ENCODE data around the gene HMX3.

The HMX3 gene

DNA sequence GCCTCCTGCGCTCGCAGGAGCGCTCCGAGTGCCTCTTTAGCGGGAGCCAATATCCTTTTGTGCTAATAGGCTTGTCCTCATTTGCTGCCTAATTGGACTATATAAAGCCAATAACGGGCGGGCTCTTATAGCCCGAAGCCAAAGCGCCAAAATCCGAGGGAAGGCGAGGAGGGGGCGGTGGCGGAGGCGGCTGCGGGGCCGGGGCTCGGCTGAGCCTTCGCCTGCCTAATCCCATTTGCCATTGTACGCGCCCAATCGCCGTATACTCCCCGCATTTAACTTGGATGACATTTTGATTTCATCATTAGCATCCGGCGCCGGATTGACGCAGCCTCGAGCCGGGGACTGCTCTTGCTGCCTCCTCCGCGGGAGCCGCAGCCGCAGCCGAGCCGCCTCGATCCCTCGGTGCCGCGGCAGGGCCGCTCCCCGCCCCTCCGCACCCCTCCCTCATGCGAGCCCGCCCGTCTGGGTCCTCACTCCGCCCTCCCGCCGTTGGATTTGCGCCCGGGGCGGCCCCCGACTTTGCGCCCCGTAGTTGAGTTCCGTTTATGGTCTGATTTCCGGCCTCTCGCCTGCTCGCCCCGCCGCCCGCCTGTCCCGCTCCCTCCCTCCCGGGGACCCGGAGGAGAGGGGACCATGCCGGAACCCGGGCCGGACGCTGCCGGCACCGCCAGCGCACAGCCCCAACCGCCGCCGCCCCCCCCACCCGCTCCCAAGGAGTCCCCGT, at the start of gene HMX3:
TSS of gene HMX3 (plus strand) at position 556 of the 727 bp plus-strand sequence. CDS start at position 637, 81 bp downstream.
- peaks cover 45% of the 10 kb centered on the region for H3K4me1 ChIP-seq (ENCODE audit: control insufficient read depth, insufficient read depth, low read length)
- peak within 1 kb of the TSS; percentile 31 to 61 for H3K4me3 ChIP-seq (ENCODE audit: low read length in 2 of 2)

DNA sequence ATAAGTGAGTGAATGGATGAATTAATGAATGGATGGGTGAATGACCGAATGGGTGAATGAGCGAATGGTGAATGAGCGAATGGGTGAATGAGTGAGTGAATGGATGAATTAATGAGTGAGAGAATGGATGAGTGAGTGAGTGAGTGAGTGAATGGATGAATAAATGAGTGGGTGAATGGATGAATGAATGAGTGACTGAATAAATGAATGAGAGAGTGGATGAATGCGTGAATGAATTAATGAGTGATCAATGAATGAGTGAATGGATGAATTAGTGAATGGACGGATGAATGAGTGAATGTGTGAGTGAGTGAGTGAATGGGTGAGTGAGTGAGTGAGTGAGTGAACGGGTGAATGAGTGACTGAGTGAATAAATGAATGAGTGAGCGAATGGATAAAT, 49.5 kb upstream of the HMX3 start:
- peaks cover 2 to 6% of the 10 kb centered on the region in 2 donors for H3K27me3 ChIP-seq (ENCODE audit: control insufficient read depth in 1 of 2, insufficient read depth in 2 of 2, low read length in 2 of 2)
- H3K9me3 ChIP-seq (ENCODE audit: control insufficient read depth in 2 of 2, low read length in 2 of 2), result no peaks in the 10 kb centered on the region
- no peak overlapping the region for H3K9ac ChIP-seq (ENCODE audit: low read length in 2 of 2)
- H3K27ac ChIP-seq (ENCODE audit: low read length), result no peak overlapping the region
- no peak overlapping the region for H3K4me3 ChIP-seq (ENCODE audit: low read length in 2 of 2)
- no peaks in the 10 kb centered on the region for H3K36me3 ChIP-seq (ENCODE audit: control insufficient read depth in 2 of 2, insufficient read depth in 2 of 2, low read length in 2 of 2)
- H3K4me1 ChIP-seq (ENCODE audit: control insufficient read depth, insufficient read depth, low read length), result no peaks in the 10 kb centered on the region

More for the DNA sequence above, at the start of gene HMX3:
- Histone ChIP-seq H3K27me3 (ENCODE audit: control insufficient read depth in 1 of 2, insufficient read depth in 2 of 2, low read length in 2 of 2) (peaks cover 76 to 95% of the 10 kb centered on the region in 2 donors), H3K9ac (ENCODE audit: low read length in 2 of 2) (no peak within 1 kb of the TSS), H3K36me3 (ENCODE audit: control insufficient read depth in 2 of 2, insufficient read depth in 2 of 2, low read length in 2 of 2) (no peaks in the 10 kb centered on the region), H3K9me3 (ENCODE audit: control insufficient read depth in 2 of 2, low read length in 2 of 2) (no peaks in the 10 kb centered on the region), H3K27ac (ENCODE audit: low read length) (no peak within 1 kb of the TSS)

DNA sequence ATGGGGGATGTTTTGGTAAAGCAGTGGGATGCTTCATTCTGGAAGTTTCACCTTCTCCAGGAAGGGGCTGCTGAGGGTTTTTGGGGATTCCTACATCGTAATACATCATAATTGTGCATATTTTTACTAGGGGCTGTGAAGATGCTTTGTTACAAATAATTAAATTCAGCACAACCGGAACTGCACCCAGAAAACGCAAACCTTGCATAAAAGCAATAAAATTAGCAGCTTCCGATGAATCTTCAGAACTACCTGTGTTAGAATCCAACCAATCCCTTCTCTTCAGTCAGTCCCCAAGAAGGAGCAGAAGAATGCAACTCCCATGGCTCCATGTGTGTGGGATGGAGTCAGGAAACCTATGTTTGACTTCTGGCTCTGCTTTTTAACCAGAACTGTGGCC, 48.4 kb upstream of the HMX3 start:
- H3K27me3 ChIP-seq (ENCODE audit: control insufficient read depth in 1 of 2, insufficient read depth in 2 of 2, low read length in 2 of 2), result peaks cover 4 to 6% of the 10 kb centered on the region in 2 donors

DNA sequence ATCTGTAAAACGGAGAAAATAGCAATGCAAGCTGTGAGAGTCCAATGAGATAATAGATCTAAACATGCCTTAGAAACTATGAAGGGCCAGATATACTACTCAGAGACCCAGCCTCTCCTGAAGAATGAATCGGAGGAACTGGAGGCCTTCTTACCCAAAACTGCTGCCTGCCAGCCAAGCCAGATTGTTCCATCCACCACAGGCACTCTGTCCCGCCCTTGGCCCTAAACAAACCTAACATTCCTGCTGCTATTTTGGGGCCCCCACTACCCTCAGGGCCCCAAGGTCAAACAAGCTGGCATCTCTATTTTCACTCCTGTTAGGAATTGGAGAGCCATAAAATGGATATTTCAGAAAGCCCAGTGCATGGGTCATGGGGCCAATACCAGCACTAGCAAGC, 48.0 kb upstream of the HMX3 start:
- Histone ChIP-seq H3K27me3 (ENCODE audit: control insufficient read depth in 1 of 2, insufficient read depth in 2 of 2, low read length in 2 of 2) (peaks cover 6 to 7% of the 10 kb centered on the region in 2 donors), H3K4me3 (ENCODE audit: low read length in 2 of 2) (no peak overlapping the region), H3K9ac (ENCODE audit: low read length in 2 of 2) (no peak overlapping the region), H3K9me3 (ENCODE audit: control insufficient read depth in 2 of 2, low read length in 2 of 2) (no peaks in the 10 kb centered on the region), H3K27ac (ENCODE audit: low read length) (no peak overlapping the region), H3K36me3 (ENCODE audit: control insufficient read depth in 2 of 2, insufficient read depth in 2 of 2, low read length in 2 of 2) (no peaks in the 10 kb centered on the region), H3K4me1 (ENCODE audit: control insufficient read depth, insufficient read depth, low read length) (no peaks in the 10 kb centered on the region)

More for the DNA sequence above, 48.4 kb upstream of the HMX3 start:
- Histone ChIP-seq H3K27ac (ENCODE audit: low read length) (no peak overlapping the region), H3K9ac (ENCODE audit: low read length in 2 of 2) (no peak overlapping the region), H3K4me1 (ENCODE audit: control insufficient read depth, insufficient read depth, low read length) (no peaks in the 10 kb centered on the region), H3K4me3 (ENCODE audit: low read length in 2 of 2) (no peak overlapping the region), H3K9me3 (ENCODE audit: control insufficient read depth in 2 of 2, low read length in 2 of 2) (no peaks in the 10 kb centered on the region), H3K36me3 (ENCODE audit: control insufficient read depth in 2 of 2, insufficient read depth in 2 of 2, low read length in 2 of 2) (no peaks in the 10 kb centered on the region)

DNA sequence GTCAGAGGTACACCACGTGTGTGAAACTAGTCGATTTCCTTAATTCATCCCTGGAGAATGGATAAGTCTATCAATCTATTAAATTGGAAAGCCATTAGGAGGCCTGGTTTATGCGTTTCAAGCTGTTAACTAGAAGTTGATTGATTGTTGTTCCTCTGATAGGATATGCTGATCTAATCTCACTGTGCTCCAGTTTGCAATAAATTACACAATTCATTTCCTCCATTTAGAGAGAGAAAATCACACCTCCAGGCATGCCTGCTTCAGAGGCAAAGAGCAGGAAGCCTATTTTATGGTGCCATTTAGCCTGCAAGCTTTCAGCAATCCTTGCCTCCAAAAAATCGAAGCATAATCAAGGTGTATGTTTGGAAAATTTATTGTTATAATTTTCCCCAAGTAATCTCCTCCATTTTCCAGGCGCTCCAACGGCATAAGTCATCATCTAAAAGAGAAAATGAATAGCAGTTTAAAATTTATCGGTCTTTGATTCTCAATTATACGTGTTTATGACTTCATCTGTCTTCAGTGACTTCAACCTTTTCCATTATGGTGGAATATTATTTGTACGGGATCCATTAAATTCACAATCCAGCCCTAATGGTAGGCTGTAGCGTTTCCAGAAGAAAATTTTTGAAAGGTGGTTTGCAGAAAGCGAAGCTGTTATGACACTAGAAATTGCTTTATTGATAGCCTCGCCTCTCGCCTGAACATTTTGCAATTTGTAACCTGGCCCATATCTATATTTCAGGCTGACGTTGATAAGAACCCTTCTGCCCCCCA, 42.9 kb upstream of the HMX3 start:
- Histone ChIP-seq H3K9ac (ENCODE audit: low read length in 2 of 2) (no peak overlapping the region), H3K36me3 (ENCODE audit: control insufficient read depth in 2 of 2, insufficient read depth in 2 of 2, low read length in 2 of 2) (no peaks in the 10 kb centered on the region), H3K4me1 (ENCODE audit: control insufficient read depth, insufficient read depth, low read length) (no peaks in the 10 kb centered on the region), H3K27me3 (ENCODE audit: control insufficient read depth in 1 of 2, insufficient read depth in 2 of 2, low read length in 2 of 2) (peaks cover 13% of the 10 kb centered on the region in 2 donors), H3K27ac (ENCODE audit: low read length) (no peak overlapping the region), H3K4me3 (ENCODE audit: low read length in 2 of 2) (no peak overlapping the region), H3K9me3 (ENCODE audit: control insufficient read depth in 2 of 2, low read length in 2 of 2) (no peaks in the 10 kb centered on the region)

DNA sequence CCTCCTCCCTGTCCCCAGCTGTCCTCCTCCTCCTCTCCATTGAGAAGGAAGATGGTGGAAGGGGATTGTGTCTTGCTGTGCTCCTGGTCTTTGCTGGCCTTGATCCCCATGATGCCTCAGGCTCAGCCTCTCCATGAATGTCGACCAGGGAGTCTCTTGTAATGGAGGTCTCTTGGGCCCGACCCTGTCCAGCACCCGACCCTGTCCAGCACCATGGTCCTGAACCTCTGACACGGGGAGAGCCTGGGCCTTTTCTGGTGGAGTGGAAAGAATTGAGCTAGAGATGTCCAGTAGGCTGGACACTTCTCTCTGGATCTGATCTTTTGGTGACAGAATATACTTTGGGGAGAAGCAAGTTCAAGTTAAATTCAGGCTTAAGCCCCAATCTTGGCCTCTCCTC, 42.3 kb upstream of the HMX3 start:
- no peaks in the 10 kb centered on the region for H3K36me3 ChIP-seq (ENCODE audit: control insufficient read depth in 2 of 2, insufficient read depth in 2 of 2, low read length in 2 of 2)
- H3K27me3 ChIP-seq (ENCODE audit: control insufficient read depth in 1 of 2, insufficient read depth in 2 of 2, low read length in 2 of 2), result peaks cover 12 to 13% of the 10 kb centered on the region in 2 donors
- no peak overlapping the region for H3K9ac ChIP-seq (ENCODE audit: low read length in 2 of 2)
- H3K4me1 ChIP-seq (ENCODE audit: control insufficient read depth, insufficient read depth, low read length), result no peaks in the 10 kb centered on the region
- no peak overlapping the region for H3K4me3 ChIP-seq (ENCODE audit: low read length in 2 of 2)
- no peaks in the 10 kb centered on the region for H3K9me3 ChIP-seq (ENCODE audit: control insufficient read depth in 2 of 2, low read length in 2 of 2)
- no peak overlapping the region for H3K27ac ChIP-seq (ENCODE audit: low read length)

DNA sequence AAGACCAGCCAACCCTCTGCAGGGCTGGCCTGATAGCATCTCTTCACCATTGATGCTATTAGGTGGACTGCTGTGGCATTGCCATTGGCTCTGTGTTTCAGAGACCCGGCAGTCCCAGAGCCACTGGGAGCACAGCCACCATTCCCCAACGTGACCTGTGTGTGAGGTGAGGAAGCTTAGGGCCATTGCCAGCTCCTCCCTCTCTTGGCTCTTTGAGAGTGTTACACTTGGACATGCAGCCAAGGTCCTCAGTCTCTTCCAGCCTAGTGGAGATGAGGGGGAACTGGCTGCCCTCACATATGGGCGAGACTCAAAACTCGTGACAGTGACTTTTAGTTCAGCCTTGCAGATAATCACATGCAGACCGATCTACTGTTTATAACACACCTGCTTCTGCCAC, 39.3 kb upstream of the HMX3 start:
- H3K4me1 ChIP-seq (ENCODE audit: control insufficient read depth, insufficient read depth, low read length), result no peaks in the 10 kb centered on the region

DNA sequence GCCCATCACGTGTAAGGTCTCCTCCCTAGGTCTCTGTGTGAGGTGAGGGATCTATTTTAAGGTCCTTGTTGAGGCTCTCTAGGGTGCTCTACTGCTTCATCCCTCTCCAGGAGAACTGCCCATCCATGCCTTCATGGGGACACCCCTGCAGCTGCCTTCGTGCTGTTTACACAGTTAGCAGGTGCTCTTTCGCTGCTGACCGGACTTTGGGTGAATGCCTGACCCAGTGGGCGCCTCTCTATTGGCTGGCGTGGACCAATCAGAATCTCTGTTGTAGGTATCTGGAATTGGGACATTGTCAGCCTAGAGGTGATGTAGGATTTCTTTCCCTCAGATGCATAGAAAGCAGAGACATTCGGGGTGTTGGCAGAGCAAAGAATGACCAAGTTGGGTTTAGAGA, 38.7 kb upstream of the HMX3 start:
- Histone ChIP-seq H3K36me3 (ENCODE audit: control insufficient read depth in 2 of 2, insufficient read depth in 2 of 2, low read length in 2 of 2) (no peaks in the 10 kb centered on the region), H3K4me3 (ENCODE audit: low read length in 2 of 2) (no peak overlapping the region), H3K9me3 (ENCODE audit: control insufficient read depth in 2 of 2, low read length in 2 of 2) (no peaks in the 10 kb centered on the region), H3K27ac (ENCODE audit: low read length) (no peak overlapping the region), H3K9ac (ENCODE audit: low read length in 2 of 2) (no peak overlapping the region), H3K27me3 (ENCODE audit: control insufficient read depth in 1 of 2, insufficient read depth in 2 of 2, low read length in 2 of 2) (peaks cover 12 to 16% of the 10 kb centered on the region in 2 donors), H3K4me1 (ENCODE audit: control insufficient read depth, insufficient read depth, low read length) (no peaks in the 10 kb centered on the region)

More for the DNA sequence above, 39.3 kb upstream of the HMX3 start:
- H3K36me3 ChIP-seq (ENCODE audit: control insufficient read depth in 2 of 2, insufficient read depth in 2 of 2, low read length in 2 of 2), result no peaks in the 10 kb centered on the region
- H3K27me3 ChIP-seq (ENCODE audit: control insufficient read depth in 1 of 2, insufficient read depth in 2 of 2, low read length in 2 of 2), result peaks cover 12 to 15% of the 10 kb centered on the region in 2 donors
- H3K27ac ChIP-seq (ENCODE audit: low read length), result no peak overlapping the region
- no peak overlapping the region for H3K4me3 ChIP-seq (ENCODE audit: low read length in 2 of 2)
- H3K9me3 ChIP-seq (ENCODE audit: control insufficient read depth in 2 of 2, low read length in 2 of 2), result no peaks in the 10 kb centered on the region
- no peak overlapping the region for H3K9ac ChIP-seq (ENCODE audit: low read length in 2 of 2)

DNA sequence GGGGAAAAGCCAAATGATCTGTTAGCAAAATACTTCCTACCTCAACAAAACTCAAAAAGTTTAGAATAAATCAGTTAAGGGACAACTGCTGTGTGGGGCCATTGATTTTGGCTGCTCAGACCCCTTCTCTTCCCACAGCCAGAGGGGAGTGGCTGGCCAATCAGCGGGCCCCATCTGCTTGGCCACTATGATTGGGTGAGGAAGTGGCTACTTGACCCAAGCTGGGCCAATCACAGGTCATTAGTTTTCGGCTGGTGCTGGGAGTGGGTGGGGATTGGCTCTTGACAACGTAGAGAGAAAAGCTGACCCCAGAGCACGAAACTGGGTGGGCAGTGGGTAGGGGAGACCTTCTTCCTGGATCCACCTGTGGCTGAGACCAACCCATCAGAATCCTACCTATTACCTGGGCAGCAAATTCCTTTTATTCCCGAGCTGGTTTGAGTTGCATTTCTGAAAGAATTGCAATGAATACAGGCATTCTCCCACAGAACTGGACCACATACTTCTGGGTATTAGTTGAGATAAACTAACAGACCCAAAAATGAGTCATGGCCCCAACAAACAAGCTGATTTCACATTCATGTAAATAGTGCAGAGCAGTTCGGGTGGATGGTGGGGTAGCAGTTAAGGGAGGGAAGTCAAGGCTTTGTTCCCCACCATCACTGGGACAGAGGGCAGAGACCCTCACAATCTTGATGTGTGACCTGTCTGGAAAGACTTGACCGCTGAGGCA, 35.6 kb upstream of the HMX3 start:
- Histone ChIP-seq H3K36me3 (ENCODE audit: control insufficient read depth in 2 of 2, insufficient read depth in 2 of 2, low read length in 2 of 2) (no peaks in the 10 kb centered on the region), H3K27me3 (ENCODE audit: control insufficient read depth in 1 of 2, insufficient read depth in 2 of 2, low read length in 2 of 2) (peaks cover 5 to 15% of the 10 kb centered on the region in 2 donors), H3K9ac (ENCODE audit: low read length in 2 of 2) (no peak overlapping the region), H3K4me1 (ENCODE audit: control insufficient read depth, insufficient read depth, low read length) (no peaks in the 10 kb centered on the region), H3K4me3 (ENCODE audit: low read length in 2 of 2) (no peak overlapping the region), H3K9me3 (ENCODE audit: control insufficient read depth in 2 of 2, low read length in 2 of 2) (no peaks in the 10 kb centered on the region), H3K27ac (ENCODE audit: low read length) (no peak overlapping the region)

DNA sequence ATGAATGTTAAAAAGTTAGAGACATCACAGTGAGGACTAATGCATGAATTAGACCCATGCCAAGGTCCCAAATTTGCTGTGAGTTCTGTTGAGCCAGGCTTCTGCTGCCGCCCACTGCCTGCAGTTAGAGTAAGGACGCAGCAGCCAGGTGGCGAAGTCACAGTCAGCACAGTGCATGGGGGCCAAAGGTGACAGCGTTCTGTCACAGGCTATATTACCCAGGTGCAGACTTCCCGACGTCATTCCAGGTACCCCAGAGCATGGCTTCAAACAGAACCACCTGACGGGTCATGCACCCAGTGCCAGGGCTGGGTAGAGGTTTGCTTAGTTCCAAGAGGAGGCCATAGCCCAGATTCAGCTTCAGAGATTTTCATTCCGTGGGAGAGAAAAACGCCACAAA, 33.9 kb upstream of the HMX3 start:
- peaks cover 7 to 13% of the 10 kb centered on the region in 2 donors for H3K27me3 ChIP-seq (ENCODE audit: control insufficient read depth in 1 of 2, insufficient read depth in 2 of 2, low read length in 2 of 2)
- no peaks in the 10 kb centered on the region for H3K4me1 ChIP-seq (ENCODE audit: control insufficient read depth, insufficient read depth, low read length)
- H3K9me3 ChIP-seq (ENCODE audit: control insufficient read depth in 2 of 2, low read length in 2 of 2), result no peaks in the 10 kb centered on the region
- H3K36me3 ChIP-seq (ENCODE audit: control insufficient read depth in 2 of 2, insufficient read depth in 2 of 2, low read length in 2 of 2), result no peaks in the 10 kb centered on the region
- no peak overlapping the region for H3K9ac ChIP-seq (ENCODE audit: low read length in 2 of 2)
- H3K4me3 ChIP-seq (ENCODE audit: low read length in 2 of 2), result no peak overlapping the region
- H3K27ac ChIP-seq (ENCODE audit: low read length), result no peak overlapping the region

Data from stomach smooth muscle (tissue), 2 donors.